OCI-LY3 (cell line): Measurements from ENCODE around the gene ANXA7.

Experiments
- EZH2phosphoT487 ChIP-seq: fragments of 200-600 bp; shearing (Covaris generic); IDR thresholded peaks from 2 replicates; pipeline ENCODE4 v1.6.1; 2018; ENCODE audit warnings: antibody characterized with exemption, mixed run types, low read depth
- TF ChIP-seq, protein P1 (sequence below): fragments of 200-600, 300-600 bp; sonication (generic); IDR thresholded peaks from 2 replicates; pipeline ENCODE4 v1.5.1; 2014; ENCODE audit warnings: antibody characterized with exemption, low read length, low read depth

DNA sequence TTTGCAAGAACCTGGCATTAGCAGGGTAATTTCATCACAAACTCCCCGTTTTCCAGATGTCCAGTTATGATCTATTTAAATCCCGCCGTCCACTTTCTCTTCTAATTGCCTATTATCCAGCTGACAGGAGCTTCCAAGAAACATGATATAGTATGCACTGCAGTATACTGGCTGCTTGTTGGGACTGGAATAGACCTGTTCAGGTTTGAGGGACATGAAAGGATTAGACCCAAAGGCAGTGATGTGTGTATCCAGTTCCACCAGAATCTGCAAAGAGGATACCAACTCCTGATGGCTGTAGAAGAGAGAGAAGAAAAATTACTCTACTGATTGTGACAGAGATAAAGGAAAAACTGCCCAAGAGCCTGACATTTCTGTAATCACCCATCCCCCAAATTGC lies 10.6 kb upstream of the ANXA7 start:
- TF ChIP-seq, protein P1, sequence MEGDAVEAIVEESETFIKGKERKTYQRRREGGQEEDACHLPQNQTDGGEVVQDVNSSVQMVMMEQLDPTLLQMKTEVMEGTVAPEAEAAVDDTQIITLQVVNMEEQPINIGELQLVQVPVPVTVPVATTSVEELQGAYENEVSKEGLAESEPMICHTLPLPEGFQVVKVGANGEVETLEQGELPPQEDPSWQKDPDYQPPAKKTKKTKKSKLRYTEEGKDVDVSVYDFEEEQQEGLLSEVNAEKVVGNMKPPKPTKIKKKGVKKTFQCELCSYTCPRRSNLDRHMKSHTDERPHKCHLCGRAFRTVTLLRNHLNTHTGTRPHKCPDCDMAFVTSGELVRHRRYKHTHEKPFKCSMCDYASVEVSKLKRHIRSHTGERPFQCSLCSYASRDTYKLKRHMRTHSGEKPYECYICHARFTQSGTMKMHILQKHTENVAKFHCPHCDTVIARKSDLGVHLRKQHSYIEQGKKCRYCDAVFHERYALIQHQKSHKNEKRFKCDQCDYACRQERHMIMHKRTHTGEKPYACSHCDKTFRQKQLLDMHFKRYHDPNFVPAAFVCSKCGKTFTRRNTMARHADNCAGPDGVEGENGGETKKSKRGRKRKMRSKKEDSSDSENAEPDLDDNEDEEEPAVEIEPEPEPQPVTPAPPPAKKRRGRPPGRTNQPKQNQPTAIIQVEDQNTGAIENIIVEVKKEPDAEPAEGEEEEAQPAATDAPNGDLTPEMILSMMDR = no peak
- TF ChIP-seq EZH2phosphoT487 = no peak
